ENCODE data around the gene MTCH1. TPM values are rescaled to one million over a fixed set of nuclear protein-coding genes. Genes with fewer than 3 reads are reported as not detected.
"Not testable (repeated sequence)": the region's sequence is repeated elsewhere in the genome, so short reads cannot be mapped to it uniquely, and the experiment has no call there.

Gene MTCH1
- total RNA-seq, 2 donors from 2014 or later: 226 to 235 TPM

- H3K27ac Mint-ChIP-seq: no peak overlapping the region
- no peaks in the 10 kb centered on the region for H3K27me3 ChIP-seq (ENCODE audit: control insufficient read depth, insufficient read depth, low read length, poor library complexity, severe bottlenecking)
Observed at GRCh38 chr6:36944650-36945049, 41.3 kb downstream of the MTCH1 start.

DNA sequence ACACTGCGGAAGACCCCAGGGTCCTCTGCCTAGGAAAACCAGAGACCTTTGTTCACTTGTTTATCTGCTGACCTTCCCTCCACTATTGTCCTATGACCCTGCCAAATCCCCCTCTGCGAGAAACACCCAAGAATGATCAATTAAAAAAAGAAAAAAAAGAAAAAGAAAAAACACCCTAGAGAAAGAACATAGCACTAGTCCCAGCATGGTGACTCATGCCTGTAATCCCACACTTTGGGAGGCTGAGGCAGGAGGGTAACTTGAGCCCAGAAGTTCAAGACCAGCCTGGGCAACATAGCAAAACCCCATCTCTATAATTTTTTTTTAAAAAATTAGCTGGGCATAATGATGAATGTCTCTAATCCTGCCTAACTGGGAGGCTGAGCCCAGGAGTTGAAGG, 43.7 kb downstream of the MTCH1 start:
- H3K36me3 ChIP-seq (ENCODE audit: control insufficient read depth, insufficient read depth, low read length); H3K27ac ChIP-seq (ENCODE audit: low read depth, low read length); H3K27ac Mint-ChIP-seq; H3K27me3 Mint-ChIP-seq (ENCODE audit: insufficient read depth); H3K4me3 Mint-ChIP-seq; H3K4me1 ChIP-seq (ENCODE audit: control insufficient read depth, insufficient read depth, low read length); H3K4me1 Mint-ChIP-seq; H3K4me3 ChIP-seq (ENCODE audit: low read length); H3K27me3 ChIP-seq (ENCODE audit: control insufficient read depth, insufficient read depth, low read length, poor library complexity, severe bottlenecking); H3K9me3 ChIP-seq (ENCODE audit: control insufficient read depth, low read length); H3K36me3 Mint-ChIP-seq (ENCODE audit: low read depth); DNase-seq; H3K9ac ChIP-seq (ENCODE audit: extremely low read depth, low read length, poor library complexity, severe bottlenecking): not testable (repeated sequence)
- peaks cover 19% of the 10 kb centered on the region for H3K9me3 Mint-ChIP-seq
- no CpG with 5 or more reads among the region's 2 CpGs for WGBS, 2 experiments (ENCODE audit: insufficient coverage in 1 of 2, insufficient read length in 1 of 2)

More at GRCh38 chr6:36944650-36945049, 41.3 kb downstream of the MTCH1 start:
- Histone ChIP-seq H3K27ac (ENCODE audit: low read depth, low read length) (no peak overlapping the region), H3K9me3 (ENCODE audit: control insufficient read depth, low read length) (no peaks in the 10 kb centered on the region), H3K4me3 (ENCODE audit: low read length) (no peak overlapping the region), H3K36me3 (ENCODE audit: control insufficient read depth, insufficient read depth, low read length) (no peaks in the 10 kb centered on the region), H3K9ac (ENCODE audit: extremely low read depth, low read length, poor library complexity, severe bottlenecking) (no peak overlapping the region), H3K4me1 (ENCODE audit: control insufficient read depth, insufficient read depth, low read length) (no peaks in the 10 kb centered on the region)
- peak; percentile 5 for DNase-seq
- H3K4me1 Mint-ChIP-seq: peaks cover 2% of the 10 kb centered on the region
- TF ChIP-seq, protein P1, sequence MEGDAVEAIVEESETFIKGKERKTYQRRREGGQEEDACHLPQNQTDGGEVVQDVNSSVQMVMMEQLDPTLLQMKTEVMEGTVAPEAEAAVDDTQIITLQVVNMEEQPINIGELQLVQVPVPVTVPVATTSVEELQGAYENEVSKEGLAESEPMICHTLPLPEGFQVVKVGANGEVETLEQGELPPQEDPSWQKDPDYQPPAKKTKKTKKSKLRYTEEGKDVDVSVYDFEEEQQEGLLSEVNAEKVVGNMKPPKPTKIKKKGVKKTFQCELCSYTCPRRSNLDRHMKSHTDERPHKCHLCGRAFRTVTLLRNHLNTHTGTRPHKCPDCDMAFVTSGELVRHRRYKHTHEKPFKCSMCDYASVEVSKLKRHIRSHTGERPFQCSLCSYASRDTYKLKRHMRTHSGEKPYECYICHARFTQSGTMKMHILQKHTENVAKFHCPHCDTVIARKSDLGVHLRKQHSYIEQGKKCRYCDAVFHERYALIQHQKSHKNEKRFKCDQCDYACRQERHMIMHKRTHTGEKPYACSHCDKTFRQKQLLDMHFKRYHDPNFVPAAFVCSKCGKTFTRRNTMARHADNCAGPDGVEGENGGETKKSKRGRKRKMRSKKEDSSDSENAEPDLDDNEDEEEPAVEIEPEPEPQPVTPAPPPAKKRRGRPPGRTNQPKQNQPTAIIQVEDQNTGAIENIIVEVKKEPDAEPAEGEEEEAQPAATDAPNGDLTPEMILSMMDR (conservative IDR thresholded peaks at IDR 0.05): no peak
- WGBS, 2 experiments (ENCODE audit: insufficient coverage in 1 of 2, insufficient read length in 1 of 2): 83 to 90% methylated on average over 5 of the region's 5 CpGs
- H3K4me3 Mint-ChIP-seq: no peak overlapping the region
- peaks cover 3% of the 10 kb centered on the region for H3K27me3 Mint-ChIP-seq (ENCODE audit: insufficient read depth)
- H3K9me3 Mint-ChIP-seq: peaks cover 19% of the 10 kb centered on the region
- peaks cover 2% of the 10 kb centered on the region for H3K36me3 Mint-ChIP-seq (ENCODE audit: low read depth)

DNA sequence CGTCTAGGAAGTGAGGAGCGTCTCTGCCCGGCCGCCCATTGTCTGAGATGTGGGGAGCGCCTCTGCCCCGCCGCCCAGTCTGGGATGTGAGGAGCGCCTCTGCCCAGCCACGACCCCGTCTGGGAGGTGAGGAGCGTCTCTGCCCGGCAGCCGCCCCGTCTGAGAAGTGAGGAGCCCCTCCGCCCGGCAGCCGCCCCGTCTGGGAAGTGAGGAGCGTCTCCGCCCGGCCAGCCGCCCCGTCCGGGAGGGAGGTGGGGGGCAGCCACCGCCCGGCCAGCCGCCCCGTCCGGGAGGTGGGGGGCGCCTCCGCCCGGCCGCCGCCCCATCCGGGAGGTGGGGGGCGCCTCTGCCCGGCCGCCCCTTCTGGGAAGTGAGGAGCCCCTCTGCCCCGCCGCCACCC, 44.4 kb downstream of the MTCH1 start:
- not testable (repeated sequence) for H3K36me3 Mint-ChIP-seq (ENCODE audit: low read depth); H3K4me1 Mint-ChIP-seq; H3K4me3 ChIP-seq (ENCODE audit: low read length); H3K9ac ChIP-seq (ENCODE audit: extremely low read depth, low read length, poor library complexity, severe bottlenecking); H3K27me3 Mint-ChIP-seq (ENCODE audit: insufficient read depth); H3K27ac ChIP-seq (ENCODE audit: low read depth, low read length); H3K36me3 ChIP-seq (ENCODE audit: control insufficient read depth, insufficient read depth, low read length); H3K27ac Mint-ChIP-seq; DNase-seq; H3K9me3 ChIP-seq (ENCODE audit: control insufficient read depth, low read length); H3K27me3 ChIP-seq (ENCODE audit: control insufficient read depth, insufficient read depth, low read length, poor library complexity, severe bottlenecking); H3K4me1 ChIP-seq (ENCODE audit: control insufficient read depth, insufficient read depth, low read length); H3K4me3 Mint-ChIP-seq
- peaks cover 19% of the 10 kb centered on the region for H3K9me3 Mint-ChIP-seq
- WGBS, 2 experiments (ENCODE audit: insufficient coverage in 1 of 2, insufficient read length in 1 of 2): 86 to 96% methylated on average over 2 to 37 of the region's 40 CpGs

DNA sequence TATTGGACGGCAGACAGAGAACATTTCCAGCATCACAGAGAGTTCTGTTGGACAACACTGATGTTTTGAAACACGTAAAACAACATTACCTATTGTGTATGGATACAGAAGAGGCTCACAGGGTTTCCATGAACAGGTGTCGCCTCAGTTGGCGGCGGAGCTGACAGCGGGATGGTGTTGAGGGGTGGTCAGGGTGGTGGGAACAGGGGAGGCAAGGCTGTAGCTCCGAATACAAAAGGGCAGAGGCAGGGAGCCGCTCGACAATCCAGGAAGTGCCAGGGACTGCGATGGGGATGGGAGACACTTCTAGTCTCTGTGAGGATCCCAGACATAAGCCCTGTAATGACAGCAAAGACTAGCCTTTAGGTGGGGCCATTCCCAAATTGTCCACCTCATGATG, 46.0 kb downstream of the MTCH1 start:
- Histone ChIP-seq H3K4me1 (ENCODE audit: control insufficient read depth, insufficient read depth, low read length) (no peaks in the 10 kb centered on the region), H3K4me3 (ENCODE audit: low read length) (no peak overlapping the region), H3K27me3 (ENCODE audit: control insufficient read depth, insufficient read depth, low read length, poor library complexity, severe bottlenecking) (no peaks in the 10 kb centered on the region), H3K9ac (ENCODE audit: extremely low read depth, low read length, poor library complexity, severe bottlenecking) (no peak overlapping the region), H3K27ac (ENCODE audit: low read depth, low read length) (no peak overlapping the region), H3K9me3 (ENCODE audit: control insufficient read depth, low read length) (no peaks in the 10 kb centered on the region), H3K36me3 (ENCODE audit: control insufficient read depth, insufficient read depth, low read length) (no peaks in the 10 kb centered on the region)
- H3K4me1 Mint-ChIP-seq: no peaks in the 10 kb centered on the region
- H3K9me3 Mint-ChIP-seq: peaks cover 19% of the 10 kb centered on the region
- DNase-seq: no peak
- H3K27me3 Mint-ChIP-seq (ENCODE audit: insufficient read depth): peaks cover 6% of the 10 kb centered on the region
- H3K36me3 Mint-ChIP-seq (ENCODE audit: low read depth): peaks cover 2% of the 10 kb centered on the region
- no peak overlapping the region for H3K4me3 Mint-ChIP-seq
- 90 to 95% methylated on average over 6 to 10 of the region's 10 CpGs for WGBS, 2 experiments (ENCODE audit: insufficient coverage in 1 of 2, insufficient read length in 1 of 2)
- no peak overlapping the region for H3K27ac Mint-ChIP-seq
- TF ChIP-seq, protein P1 (conservative IDR thresholded peaks at IDR 0.05): no peak

DNA sequence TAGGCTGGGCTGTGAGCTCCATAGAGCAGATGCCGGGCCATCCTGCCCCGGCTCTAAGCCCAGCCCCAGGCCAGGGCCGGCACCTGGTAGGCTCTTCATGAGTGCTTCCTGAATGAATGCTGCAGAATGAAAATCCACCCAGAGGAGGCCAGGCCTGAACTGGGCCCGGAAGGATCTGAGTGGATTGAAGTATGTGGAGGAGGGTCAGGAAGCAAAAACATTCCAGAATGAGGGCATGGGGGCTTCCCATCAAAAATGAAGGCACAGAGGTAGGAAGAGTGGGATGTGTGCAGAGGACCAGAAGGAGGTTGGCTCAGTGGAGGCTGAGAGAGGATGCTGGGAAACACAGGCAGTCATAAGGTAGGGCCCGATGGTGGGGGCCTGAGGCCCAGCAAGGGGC, 47.0 kb downstream of the MTCH1 start:
- DNase-seq; H3K36me3 ChIP-seq (ENCODE audit: control insufficient read depth, insufficient read depth, low read length); H3K4me3 ChIP-seq (ENCODE audit: low read length); H3K9ac ChIP-seq (ENCODE audit: extremely low read depth, low read length, poor library complexity, severe bottlenecking); H3K27ac Mint-ChIP-seq; H3K27ac ChIP-seq (ENCODE audit: low read depth, low read length); H3K36me3 Mint-ChIP-seq (ENCODE audit: low read depth); H3K27me3 Mint-ChIP-seq (ENCODE audit: insufficient read depth); H3K4me3 Mint-ChIP-seq; H3K4me1 Mint-ChIP-seq; H3K4me1 ChIP-seq (ENCODE audit: control insufficient read depth, insufficient read depth, low read length); H3K27me3 ChIP-seq (ENCODE audit: control insufficient read depth, insufficient read depth, low read length, poor library complexity, severe bottlenecking); H3K9me3 ChIP-seq (ENCODE audit: control insufficient read depth, low read length): not testable (repeated sequence)
- H3K9me3 Mint-ChIP-seq: peaks cover 19% of the 10 kb centered on the region
- WGBS, 2 experiments (ENCODE audit: insufficient coverage in 1 of 2, insufficient read length in 1 of 2): 70 to 91% methylated on average over 2 to 5 of the region's 5 CpGs
